ENCODE measurements around the gene EBF3.
"Not testable (repeated sequence)": the region's sequence is repeated elsewhere in the genome, so short reads cannot be mapped to it uniquely, and the experiment has no call there.

EBF3 gene

DNA sequence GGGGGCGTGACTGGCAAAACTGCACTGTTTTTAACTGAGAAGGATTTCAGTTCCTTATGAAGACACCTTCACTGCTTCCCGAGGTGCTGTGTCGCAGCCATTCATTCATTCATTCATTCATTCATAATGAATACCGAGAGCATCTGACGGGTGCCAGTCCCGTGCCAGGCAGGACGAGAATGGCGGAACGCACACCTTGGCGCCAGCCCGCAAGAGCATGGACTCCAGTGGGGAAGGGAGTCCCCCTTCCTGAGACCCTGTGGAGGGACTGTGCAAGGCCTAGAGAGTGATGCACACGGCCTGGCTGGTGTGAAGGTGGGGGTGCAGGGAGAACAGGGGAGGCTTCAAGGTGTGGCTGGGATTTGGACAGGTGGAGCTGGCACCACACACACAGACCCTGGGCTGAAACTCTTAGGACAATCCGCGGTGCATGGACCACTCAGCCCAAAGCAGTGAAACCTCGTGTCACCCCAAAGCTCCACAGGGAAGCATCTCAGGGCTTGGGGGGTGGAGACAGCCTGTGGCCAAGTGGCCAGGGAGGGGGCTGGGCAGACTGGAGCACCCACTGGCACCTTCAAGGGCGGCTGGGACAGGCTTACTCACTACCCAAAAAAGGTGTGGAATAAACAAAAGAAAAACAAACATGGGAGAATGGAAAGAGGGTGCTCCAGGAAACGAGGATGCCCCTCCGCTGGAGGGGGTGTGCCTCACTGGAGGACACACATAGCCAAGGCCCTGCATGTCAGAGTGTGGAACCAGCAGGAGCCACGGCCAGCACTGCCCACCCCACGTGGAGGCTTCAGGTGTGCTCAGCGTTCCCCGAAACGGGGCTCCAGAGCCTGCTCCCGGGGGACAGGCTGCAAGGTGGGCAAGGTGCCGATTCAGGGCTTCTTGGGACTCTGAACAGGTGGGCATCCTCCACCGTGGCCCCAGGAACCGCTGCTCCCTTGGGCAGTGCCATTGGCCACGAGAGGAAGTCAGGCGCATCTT lies 37.7 kb downstream of the EBF3 start:
- no peak for DNase-seq (ENCODE audit: low read depth)

DNA sequence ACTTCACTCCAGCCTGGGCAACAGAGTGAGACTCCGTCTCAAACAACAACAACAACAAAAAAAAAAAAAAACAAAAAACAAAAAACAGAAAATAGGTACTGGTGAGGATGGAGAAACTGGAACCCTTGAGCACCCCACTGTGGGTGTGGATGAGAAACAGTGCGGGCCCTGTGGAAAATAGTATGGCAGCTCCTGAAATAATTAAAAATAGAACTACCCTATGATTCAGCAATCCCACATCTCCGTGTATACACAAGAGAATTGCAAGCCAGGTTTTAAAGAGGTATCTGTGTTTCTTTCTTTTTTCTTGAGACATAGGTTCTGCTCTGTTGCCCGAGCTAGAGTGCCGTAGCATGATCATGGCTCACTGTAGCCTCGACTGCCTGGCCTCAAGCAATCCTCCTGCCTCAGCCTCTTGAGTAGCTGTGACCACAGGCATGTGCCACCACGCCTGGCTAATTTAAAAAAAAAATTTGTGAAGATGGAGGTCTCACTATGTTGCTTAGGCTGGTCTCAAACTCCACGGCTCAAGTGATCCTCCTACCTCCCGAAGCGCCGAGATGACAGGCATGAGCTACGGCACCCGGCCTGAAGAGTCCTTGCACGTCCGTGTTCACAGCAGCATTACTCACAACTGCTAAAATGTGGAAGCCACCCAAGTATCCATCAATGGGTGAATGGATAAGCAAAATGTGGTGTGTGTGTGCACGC lies 39.5 kb downstream of the EBF3 start:
- DNase-seq (ENCODE audit: low read depth), result no peak

DNA sequence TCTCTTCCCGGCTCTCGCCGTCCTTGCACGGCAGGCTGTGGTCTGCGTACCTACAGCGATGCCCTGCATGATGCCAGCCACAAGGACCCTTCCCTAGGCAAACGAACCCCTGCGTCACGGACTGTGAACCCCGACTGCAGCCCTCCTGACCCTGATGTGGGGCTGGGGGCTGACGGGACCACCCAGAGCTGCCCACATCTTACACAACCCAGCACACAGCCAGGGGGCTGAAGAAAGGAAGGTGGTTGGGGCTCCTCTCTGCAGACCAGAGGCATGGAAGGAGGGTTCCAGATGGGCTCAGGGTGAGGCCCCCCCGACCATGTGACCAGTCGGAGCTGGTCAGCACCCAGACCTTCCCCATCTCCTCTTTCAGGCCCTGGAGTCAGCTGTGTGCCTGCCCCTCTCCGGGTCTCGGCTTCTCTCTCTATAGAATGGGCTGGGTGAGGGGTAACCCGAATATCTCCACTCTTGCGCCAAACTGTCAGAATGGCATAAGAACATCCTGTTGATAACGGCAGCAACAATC lies 41.4 kb downstream of the EBF3 start:
- no peak for DNase-seq (ENCODE audit: low read depth)

DNA sequence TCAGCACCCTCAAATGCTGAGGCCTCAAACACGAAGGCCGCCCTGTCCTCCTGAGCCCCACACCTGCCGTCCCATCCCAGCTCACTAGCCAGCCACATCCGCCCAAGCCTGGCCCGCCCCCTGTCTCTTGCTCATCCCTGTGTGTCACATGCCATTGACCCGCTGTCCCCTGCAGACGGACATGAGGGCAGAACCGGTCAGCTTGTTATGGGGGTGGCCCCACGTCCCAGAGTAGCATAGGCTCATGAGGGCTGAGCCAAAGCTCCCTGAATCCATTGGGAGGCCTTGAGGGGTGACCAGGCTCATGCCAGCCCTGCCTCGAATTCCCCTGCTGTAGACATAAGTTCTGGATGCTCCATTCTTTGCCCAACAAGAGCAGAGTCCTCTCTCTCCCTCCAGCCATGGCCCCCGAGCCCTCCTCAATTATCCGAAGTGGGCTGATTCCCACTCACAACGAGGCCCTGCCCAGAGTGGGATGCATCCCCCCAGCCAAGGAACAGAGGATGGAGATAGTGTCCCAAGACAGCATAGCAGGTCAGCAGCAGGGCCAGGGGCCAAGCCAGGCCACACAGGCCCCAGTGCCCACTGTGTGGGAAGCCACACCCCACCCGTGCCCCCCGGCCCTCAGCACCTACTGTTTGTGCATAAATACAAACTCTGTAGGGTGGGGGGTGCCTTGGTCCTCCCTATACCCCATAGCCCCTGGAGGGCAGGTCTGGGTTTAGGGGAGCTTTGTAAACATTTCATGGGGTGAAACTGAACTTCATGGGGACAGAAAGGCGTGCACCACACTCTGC lies 42.1 kb downstream of the EBF3 start:
- DNase-seq (ENCODE audit: low read depth), result no peak

DNA sequence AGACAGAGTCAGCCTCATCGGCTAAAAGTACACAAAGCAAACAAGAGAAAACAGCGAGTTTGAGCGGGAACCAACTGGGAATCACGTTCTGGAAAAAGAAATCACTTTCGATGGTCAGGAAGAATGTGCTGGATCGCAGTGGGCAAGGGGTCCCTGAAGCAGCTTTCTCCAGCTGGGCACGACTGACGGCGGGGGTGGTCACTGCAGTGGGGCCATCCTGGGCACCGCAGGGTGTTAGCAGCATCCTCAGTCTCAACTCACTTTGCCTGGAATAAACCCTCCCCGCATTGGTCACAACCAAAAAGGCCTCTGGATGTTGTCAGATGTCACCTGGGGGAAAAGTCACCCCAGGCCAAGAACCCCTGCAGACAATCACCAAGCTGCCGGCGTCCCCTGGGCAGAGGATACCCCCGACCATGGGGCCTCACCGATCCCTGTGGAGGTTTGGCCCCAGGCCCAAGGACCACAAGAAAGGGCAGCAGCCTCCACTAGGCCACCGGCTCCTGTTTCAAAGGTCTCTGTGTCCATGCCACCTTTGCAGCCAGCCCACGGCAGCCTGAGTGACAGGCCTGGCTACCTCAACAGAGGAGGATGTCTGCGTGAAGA lies 42.9 kb downstream of the EBF3 start:
- no peak for DNase-seq (ENCODE audit: low read depth)

DNA sequence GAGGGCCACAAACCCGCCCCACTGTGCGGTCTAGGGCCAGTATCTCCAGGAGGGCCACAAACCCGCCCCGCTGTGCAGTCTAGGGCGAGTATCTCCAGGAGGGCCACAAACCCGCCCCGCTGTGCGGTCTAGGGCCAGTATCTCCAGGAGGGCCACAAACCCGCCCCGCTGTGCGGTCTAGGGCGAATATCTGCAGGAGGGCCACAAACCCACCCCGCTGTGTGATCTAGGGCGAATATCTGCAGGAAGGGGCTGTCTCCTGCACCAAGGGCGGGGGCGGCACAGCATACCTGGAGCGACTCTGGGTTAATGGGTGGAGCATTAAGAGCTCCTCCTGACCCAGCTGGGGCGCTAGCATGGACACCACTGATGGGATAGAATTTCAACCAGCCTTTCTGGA lies 43.9 kb downstream of the EBF3 start:
- not testable (repeated sequence) for DNase-seq (ENCODE audit: low read depth)

DNA sequence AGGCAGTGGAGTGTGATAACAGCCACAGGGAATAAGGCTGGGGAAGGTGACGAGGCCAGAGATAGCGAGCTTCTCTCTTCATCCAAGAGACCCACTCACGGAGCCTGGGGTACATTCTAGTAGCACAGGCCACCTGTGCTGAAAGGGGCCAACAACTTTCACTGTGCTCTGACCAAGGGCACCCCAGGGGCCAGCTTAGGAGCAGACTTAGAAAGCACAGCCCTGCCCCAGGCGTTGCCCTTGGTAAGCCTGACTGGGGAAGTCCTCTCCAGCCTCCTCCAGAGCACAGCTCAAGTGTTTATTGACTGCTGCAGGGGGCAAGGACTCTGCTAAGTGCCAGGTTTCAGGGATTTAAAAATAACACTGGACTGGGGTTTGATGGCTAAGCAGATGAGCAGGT lies 44.7 kb downstream of the EBF3 start:
- DNase-seq (ENCODE audit: low read depth), result no peak

DNA sequence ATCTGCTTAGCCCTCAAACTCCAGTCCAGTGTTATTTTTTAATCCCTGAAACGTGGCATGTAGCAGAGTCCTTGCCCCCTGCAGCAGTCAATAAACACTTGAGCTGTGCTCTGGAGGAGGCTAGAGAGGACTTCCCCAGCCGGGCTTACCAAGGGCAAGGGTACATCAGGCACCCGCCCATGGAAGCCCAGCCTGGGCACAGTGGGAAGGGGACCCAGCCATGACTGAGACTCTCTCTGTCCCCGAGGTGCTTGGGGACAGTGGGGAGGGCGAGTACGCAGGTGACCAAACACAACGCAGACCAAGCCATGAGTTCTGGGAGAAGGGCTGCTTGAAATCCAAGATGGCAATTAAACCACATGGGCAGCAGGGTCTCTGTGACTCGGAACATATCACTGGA lies 45.2 kb downstream of the EBF3 start:
- DNase-seq (ENCODE audit: low read depth), result no peak

DNA sequence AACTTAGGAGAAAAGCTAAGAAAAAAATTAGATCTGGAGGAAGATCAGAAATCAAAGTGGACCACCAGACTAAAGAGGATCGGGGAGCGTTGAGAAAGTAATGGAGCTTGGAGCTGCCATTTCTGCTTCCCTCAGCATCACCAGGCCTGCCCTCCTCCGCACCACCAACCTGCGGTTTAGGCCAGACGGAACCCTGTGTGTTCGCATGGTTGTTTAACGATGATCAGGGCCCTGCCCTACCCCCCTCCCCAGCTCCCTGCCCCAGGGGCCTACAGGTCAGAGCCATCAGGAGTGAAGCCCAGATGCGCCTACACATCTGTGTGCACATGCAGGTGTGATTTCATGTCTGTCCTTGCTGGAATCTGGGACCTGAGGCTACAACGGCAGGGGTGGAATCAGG lies 45.7 kb downstream of the EBF3 start:
- DNase-seq (ENCODE audit: low read depth), result no peak

DNA sequence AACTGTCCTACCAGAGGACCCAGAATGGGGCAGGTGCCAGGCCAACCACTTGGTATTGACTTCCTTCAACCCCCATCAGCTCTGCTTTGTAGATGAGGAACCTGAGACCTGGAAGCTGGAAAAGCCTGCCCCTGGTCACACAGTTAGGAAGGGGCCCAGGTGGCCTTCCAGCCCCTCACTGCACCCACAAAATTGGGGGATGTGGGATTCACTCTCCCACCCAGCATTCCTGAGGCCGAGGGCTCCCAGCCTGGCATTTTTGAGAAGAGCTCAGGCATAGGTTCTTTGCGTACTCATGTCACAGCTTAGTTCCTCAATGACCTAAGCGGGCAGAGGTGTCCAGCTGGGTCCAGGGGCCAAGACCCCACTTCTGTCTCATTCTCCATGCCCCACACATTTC lies 46.1 kb downstream of the EBF3 start:
- no peak for DNase-seq (ENCODE audit: low read depth)

DNA sequence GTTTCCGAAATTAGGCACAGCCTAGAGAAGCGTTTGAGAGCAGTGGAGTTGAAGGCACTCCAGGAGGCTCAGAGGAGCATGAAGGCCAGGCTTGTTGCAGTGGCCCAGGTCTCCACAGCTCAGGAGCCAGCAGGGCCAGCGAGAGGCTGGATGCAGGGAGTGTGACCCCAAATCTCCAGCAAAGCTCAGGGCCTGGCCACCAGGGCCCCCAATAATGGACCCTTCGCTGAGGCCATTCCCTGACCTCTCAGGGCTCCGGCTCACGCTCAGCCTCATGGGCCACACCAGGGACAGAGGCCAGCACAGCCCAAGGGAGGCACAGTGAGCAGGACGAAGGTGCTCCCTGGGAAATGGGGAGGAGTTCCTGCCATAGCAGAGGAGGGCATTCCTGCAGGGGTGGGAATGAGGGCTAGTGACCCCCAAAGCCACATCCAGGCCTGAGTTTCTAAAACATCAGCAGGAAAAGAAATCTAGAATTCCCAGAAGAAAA lies 47.5 kb downstream of the EBF3 start:
- DNase-seq (ENCODE audit: low read depth), result no peak

DNA sequence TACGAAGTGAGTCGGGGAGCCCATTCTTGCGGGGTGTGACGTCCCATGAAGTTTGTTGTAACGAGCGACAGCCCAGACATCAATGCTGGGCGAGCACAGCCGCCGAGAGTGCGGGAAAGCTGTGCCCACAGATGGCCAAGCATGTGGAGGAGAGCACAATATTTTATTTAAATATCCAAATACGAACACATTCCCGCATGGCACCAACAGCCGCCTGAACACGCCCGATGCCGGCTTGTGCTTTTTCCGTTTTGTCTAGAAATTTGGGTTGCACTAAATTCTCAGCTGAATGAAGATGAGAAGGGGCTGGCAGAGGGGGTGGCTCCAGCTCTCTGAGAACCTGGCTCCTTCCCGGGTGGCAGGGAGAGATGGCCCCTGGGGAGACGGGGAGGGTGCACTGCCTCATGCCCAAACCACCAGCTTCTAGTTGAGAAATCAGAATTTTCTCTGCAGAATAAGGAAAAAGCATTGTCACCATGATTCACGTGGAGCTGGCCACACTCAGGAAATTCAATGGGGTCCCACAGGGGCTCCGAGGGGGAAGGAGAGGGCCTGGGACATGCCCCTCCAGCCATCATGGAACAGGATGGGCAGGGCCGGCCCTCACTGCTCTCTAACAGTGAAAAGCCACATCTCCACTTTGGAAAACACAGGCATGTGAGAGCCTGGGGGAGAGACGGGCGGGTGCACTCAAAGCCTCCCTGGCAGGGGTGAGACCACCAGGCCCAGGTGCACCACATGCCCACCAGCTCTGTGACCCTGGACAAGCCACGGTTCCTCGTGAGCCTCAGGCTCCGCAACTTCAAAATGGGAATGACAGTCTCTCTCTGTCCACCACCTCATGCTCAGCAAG lies 48.3 kb downstream of the EBF3 start:
- no peak for DNase-seq (ENCODE audit: low read depth)

DNA sequence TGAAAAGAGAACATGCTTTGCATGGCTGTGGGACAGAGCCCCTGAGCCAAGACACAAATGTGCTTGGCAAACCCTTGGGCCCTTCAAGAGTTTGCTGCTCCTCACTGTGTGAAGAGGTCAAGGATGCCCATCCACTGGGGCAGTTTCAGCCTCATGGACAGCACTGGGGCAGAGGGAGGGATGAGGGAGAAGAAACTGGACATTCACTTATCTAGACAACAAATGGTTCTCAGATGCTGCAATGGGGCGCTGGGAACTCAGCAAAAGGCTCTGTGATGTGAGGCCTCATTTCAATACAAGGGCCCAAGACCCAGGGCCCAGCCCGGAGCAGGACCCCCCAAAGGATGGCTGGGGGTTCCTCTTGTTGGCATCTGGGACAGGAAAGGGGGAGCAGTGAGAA lies 49.1 kb downstream of the EBF3 start:
- no peak for DNase-seq (ENCODE audit: low read depth)

DNA sequence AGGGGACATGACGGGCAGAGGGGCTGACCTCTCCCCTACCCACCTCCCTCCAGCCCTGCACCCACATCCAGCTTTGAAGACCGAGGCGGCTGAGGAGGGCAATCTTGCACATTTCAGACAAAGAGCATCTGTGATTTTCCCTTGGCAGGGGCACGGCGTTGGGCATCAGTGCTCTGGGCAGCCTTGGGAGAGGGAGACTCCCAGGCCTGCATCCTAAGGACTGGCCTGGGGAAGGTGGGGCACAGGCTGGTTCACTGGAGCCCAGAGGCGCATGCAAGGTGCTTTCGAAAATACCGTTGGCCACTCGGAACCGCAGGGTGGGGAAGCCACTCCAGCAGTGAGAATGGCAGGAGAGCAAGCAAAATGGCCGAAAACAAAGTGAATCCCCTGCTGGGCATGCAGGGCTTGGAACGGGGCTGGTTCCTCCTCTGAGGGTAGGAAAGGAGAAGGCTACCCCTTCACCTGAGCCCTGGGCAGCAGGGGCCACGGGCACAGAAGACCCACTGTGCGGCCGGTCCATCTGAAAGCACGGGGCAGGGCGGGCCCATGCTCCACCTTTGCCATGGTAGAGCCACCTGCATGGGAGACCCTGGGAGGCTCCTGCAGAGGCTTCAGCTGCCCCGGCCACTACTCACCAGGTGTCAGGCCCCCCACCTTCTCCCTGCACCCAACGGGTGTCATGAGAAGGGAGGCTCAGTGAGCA lies 49.8 kb downstream of the EBF3 start:
- DNase-seq (ENCODE audit: low read depth), result no peak

DNA sequence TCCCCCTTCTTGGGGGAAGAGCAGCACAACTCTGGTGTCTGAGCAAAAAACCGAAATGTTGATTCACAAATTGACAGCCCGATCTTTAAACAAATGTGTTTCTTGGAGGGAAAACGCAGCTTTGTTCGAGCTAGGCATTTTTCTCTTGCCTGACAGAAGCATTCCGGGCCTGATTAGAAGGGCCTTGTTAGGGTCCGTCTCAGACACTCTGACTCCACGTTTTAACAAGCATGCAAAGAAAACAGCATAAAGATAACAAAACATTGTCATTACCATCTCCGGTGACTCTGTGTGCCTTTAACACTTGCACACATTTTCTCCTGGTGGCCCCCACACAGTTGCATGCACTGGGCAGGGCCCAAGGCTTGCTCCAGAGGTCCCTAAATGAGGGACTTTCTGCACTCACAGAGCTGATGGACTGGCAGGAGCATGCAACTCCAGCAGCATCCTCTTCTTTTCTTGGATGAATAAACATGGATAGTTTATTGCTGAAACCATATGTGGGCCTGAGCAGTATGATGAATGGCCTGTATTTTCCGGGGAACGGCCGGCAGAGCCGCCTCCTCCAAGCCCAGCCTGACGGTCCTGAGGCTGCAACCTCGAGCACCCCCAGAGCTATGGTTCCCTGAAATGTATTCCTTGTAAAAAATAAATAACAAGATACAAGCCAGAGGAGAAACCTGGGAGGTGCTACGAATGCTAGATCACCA lies 50.9 kb downstream of the EBF3 start:
- DNase-seq (ENCODE audit: low read depth), result no peak

DNA sequence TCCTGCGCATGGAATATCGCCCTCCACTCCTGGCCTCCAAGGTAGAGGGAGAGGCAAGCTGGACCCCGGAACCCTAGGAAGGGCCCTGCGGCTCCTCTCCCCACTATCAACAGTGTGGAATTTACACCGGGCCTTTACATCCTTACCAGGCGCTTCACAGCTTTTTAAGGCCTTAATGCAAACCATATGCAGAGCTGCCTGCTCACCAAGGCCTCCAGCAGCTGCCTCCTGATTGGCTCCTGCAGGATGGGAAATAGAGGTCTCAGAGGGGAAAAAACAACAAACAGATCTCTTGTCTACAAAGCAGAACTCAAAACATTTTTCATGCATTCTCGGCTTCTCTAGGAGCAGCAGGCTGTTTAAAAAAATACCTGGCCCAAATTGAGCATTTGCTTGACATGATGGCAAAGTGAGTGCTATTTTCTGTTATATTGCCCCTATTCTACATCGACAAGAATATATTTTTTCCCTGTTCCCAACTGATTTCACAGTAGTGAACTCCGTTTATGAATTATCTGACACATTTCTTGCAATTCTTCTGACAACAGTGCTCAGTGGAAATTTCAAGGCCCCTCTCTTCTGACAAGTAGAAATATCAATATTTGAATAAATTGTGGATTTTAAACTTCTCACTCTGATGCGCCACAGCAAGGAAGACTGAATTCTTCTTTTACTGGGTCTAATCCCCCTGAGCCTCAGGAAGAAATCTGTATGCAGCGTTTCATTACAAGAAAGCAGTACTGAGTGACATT lies 51.7 kb downstream of the EBF3 start:
- DNase-seq (ENCODE audit: low read depth), result peak; percentile 45

DNA sequence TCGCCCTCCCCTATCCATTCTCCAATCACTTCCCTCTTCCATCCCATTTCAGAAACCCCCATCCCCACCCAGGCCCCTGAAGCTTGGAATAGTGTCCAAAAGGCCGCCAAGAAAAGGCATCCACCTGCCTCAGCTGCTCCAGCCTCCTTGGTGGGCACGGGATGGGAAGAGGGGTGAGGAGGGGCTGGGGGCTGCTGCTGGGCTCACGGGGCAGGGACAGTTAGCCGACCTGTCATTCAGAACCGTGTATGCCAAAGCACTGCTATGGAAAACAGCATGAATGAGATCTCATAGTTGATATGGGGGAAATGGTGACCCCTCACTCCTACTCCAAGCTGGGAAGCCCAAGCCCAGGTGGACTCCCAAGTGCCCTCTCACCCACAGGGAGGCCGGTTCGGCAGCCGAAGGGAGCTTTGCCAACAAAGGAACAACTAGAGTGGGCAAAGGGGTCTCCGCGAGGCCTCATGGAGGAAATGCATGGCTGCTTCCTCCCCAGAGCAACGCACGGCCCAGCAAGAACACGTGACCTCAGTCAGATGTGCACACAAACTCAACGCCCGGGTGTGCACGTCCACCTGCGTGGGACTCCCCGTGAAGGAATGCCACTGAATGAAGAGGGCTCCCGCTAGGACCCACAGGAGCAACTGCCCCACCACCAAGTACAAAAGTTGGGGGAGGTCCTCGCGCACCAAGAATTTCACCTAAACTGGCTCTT lies 52.5 kb downstream of the EBF3 start:
- DNase-seq (ENCODE audit: low read depth), result no peak

DNA sequence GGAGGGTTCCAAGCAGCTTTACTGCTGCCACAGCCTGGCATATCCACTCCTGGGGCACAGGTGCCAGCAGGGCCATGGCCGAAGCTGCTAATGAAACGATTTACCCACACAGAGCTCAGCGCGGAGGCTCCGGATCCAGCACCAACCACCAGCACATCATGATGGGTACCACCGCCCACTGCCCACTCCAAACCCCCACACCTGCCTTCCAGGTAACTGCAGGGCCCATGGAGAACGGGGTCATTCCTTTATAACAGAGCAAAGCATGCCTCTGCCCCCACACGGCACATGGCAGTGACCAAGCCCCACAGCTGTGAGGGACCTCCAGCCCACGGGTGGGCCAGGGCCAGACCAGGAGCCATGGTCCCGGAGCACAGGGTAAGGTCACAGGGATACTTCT lies 53.2 kb downstream of the EBF3 start:
- no peak for DNase-seq (ENCODE audit: low read depth)
